NOMO-1 treated with dmso at 0.1 percent for 144 hours (cell line): ENCODE results near the gene OLFML2B.

Experiments
- DNase-seq: peaks from one replicate; lab custom pipeline; 2025; ENCODE audit not compliant: unreplicated experiment; lab: John Stamatoyannopoulos, UW

The OLFML2B gene

GRCh38 chr1:161981735-161982506 lies 41.7 kb downstream of the OLFML2B start:
- no peak for DNase-seq

- DNase-seq: no peak
These were observed 42.5 kb downstream of the OLFML2B start for GRCh38 chr1:161981126-161981525.

- DNase-seq: no peak
These were observed 45.5 kb downstream of the OLFML2B start for GRCh38 chr1:161978011-161978790.

GRCh38 chr1:161973924-161974845 lies 49.5 kb downstream of the OLFML2B start:
- no peak for DNase-seq

GRCh38 chr1:161972828-161973227 lies 50.8 kb downstream of the OLFML2B start:
- DNase-seq: no peak

- no peak for DNase-seq
These were observed 53.0 kb downstream of the OLFML2B start for GRCh38 chr1:161970633-161971032.

- no peak for DNase-seq
These were observed 53.6 kb downstream of the OLFML2B start for GRCh38 chr1:161970036-161970435.

GRCh38 chr1:161966067-161966466 lies 57.6 kb downstream of the OLFML2B start:
- DNase-seq: no peak

- DNase-seq: no peak
These were observed 61.4 kb downstream of the OLFML2B start for GRCh38 chr1:161962091-161962887.

- DNase-seq: no peak
These were observed 65.2 kb downstream of the OLFML2B start for GRCh38 chr1:161958425-161958824.

- no peak for DNase-seq
These were observed 66.7 kb downstream of the OLFML2B start for GRCh38 chr1:161956930-161957329.

GRCh38 chr1:161956097-161956496 lies 67.6 kb downstream of the OLFML2B start:
- no peak for DNase-seq

GRCh38 chr1:161955606-161956005 lies 68.1 kb downstream of the OLFML2B start:
- no peak for DNase-seq

GRCh38 chr1:161954466-161954865 lies 69.2 kb downstream of the OLFML2B start:
- DNase-seq: no peak

GRCh38 chr1:161954050-161954449 lies 69.6 kb downstream of the OLFML2B start:
- no peak for DNase-seq

GRCh38 chr1:161953256-161953920 lies 70.3 kb downstream of the OLFML2B start:
- DNase-seq: no peak

- no peak for DNase-seq
These were observed 71.0 kb downstream of the OLFML2B start for GRCh38 chr1:161952607-161953172.

- no peak for DNase-seq
These were observed 72.0 kb downstream of the OLFML2B start for GRCh38 chr1:161951646-161952045.

GRCh38 chr1:161950377-161950776 lies 73.3 kb downstream of the OLFML2B start:
- no peak for DNase-seq

- no peak for DNase-seq
These were observed 74.1 kb downstream of the OLFML2B start for GRCh38 chr1:161949548-161949947.
